Kidney glomerular epithelial cell (primary cell): ENCODE results near the gene SERPINB10.

Experiments
- DNase-seq: peaks from one replicate; lab custom pipeline; 2025; lab: John Stamatoyannopoulos, UW

The SERPINB10 gene

DNA sequence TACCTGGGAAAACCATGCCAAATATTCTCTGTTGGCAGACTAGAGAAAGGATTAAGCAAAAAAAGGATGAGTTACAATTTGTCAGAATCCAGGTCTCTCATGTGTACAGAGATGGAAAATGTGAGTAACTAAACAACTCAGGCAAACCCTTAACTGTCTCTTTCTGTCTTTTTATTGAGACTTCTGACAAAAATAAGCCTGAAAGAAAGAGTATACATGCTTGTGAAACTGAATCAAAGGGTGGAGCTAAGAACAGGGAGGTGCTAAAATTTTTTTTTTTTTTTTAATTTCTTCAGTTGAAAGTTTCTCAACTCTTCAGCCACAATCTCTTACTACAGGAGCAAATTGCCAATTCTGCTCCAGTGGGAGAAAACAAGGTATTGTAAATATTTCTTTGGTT, at the start of gene SERPINB10:
SERPINB10 (plus strand) TSS at position 295 of the 400 bp plus-strand sequence. CDS start 7,553 bp downstream, outside the sequence.
- no peak for DNase-seq

- no peak for DNase-seq
These were observed 49.3 kb upstream of the SERPINB10 start for GRCh38 chr18:63858456-63858855.

DNA sequence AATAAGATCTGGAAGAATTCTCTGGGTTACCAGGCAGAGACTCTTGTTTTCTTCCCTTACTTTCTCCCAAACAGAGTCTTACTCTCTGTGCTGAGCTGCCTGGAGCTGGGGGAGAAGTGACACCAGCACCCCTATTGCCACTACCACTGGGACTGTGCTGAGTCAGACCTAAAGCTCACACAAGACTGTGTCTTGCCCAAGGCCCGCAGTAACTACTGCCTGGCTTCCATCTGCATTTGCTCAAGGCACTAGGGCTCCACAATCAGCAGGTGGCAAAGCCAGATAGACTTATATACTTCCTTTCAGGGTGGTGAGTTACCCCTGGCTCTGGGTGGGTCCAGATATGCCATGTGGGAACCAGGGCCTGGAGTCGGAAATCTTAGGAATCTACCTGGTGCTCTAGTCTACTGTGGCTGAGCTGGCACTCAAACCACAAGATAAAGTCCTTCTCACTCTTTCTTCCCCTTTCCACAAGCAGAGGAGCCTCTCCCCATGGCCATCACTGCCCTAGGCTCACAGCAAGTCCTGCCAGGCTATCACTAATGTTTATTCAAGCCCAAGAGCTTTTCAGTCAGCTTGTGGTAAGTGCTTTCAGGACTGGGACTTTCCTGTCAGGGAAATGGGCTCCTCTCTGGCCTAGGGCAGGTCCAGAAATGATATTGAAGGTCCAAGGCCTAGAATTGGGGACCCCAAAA, 47.8 kb upstream of the SERPINB10 start:
- no peak for DNase-seq

DNA sequence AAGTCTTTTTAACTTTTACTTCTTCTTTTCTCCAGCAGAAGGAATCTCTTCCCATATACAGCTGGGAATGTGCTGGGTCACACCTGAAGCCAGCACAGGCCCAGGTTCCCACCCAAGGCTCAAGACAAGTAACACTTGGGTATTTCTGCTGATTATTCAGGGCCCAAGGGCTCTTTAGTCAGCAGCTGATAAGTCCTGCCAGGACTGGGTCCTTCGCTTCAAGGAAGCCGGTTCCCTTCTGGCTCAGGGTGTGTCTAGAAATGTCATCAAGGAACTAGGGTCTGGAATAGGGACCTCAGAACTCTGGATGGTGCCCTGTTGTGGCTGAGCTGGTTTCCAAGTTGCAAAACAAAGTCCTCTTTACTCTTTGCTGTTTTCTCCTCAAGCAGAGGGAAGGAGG, 47.2 kb upstream of the SERPINB10 start:
- no peak for DNase-seq

- no peak for DNase-seq
These were observed 40.2 kb upstream of the SERPINB10 start for GRCh38 chr18:63867368-63868125.

GRCh38 chr18:63868546-63868945, 39.2 kb upstream of the SERPINB10 start:
- no peak for DNase-seq

DNA sequence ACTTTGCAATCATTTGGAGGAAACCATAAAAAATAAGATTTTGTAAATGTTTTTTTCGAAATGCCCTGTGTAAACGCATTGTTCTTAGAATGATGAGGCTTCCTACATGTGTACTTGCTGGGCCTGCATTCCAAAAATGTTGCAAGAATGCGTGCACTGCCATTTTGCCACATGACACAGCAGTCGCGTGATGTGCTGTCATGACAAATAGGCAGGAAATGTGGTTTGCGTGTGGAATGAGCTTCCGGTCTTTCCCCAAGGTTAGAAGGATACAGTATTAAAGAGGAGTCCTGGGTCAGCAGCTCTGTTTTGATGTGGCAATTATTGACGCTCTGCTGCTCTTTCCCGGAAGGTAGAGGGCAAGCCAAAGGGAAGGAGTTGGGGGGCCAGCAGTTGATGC, 38.4 kb upstream of the SERPINB10 start:
- DNase-seq: no peak

GRCh38 chr18:63869851-63870250, 37.9 kb upstream of the SERPINB10 start:
- DNase-seq: no peak

GRCh38 chr18:63871836-63872235, 35.9 kb upstream of the SERPINB10 start:
- DNase-seq: no peak

GRCh38 chr18:63872586-63872985, 35.2 kb upstream of the SERPINB10 start:
- no peak for DNase-seq

- DNase-seq: no peak
These were observed 29.4 kb upstream of the SERPINB10 start for GRCh38 chr18:63878343-63878742.

GRCh38 chr18:63878925-63879324, 28.8 kb upstream of the SERPINB10 start:
- DNase-seq: no peak

DNA sequence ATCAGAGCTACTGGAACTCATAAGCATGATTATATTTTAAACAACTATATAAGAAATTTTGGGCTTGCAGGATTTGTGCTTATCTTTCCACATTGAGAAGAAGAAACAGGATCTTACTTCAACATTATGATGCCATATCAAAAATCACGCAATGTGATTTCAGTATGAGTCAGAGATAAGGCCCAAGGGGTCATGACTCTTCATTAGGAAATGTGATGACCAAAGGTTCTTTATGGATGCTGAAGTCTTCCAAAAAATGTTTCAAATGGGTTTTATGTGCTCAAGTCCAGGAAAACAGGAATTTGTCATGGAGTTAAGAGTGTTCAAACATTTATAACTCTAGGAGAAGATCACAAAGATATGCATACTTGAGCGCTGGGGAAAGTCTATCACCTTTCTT, 28.0 kb upstream of the SERPINB10 start:
- DNase-seq: no peak

DNA sequence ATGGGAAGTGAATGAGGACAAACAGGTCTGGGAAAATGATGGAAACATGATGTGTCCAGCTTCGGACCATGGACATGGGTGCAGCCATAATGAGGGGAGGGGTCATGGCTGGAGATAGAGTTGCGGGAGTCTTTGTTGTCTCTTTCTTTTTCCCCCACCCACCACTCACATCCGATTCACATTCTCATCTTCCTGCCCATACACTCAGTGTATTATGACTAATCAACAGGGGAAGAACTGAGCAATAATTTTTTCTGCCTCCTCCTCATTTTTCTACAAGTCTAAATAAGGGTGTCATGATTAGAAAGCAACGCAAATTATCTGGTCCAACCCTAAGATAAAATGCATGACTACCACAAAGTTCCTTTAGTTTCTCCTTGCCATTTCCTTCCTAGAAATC, 25.9 kb upstream of the SERPINB10 start:
- no peak for DNase-seq

DNA sequence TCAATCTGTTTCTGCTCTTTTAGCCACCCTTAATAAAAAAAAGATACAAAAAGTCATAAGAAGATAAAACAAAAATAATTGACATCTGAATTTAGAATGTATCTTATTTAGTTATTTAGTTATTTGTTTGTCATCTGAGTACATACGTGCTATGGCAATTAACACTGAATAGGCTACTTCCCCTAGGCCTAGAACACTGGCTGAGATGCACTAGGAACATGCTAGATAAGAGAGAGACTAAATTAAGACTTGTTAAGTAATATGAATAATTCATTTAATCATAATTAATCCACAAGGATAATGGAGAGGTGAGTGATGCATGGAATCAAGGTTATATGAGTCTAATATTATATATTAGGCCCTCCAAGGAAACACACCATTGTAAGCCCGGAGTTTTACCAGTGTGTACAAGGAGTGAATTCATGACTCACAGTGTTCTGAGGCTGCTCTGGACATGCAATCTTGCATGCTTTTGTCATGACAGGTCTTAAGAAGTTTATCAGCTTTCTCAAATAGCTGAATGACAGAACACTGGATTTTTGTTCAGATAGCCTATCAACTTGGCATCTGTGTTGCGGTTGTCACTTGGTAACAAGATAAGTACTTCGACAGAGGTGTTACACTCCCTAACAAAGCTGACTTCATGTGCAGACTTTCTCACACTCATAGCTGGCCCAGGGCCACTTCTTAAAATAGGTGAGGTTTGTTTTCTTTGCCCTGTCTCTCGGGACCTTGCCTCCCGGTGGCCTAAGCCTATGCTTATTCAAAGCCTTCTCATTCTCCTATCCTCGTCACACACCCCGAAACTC, 25.2 kb upstream of the SERPINB10 start:
- peak; percentile 50 for DNase-seq

DNA sequence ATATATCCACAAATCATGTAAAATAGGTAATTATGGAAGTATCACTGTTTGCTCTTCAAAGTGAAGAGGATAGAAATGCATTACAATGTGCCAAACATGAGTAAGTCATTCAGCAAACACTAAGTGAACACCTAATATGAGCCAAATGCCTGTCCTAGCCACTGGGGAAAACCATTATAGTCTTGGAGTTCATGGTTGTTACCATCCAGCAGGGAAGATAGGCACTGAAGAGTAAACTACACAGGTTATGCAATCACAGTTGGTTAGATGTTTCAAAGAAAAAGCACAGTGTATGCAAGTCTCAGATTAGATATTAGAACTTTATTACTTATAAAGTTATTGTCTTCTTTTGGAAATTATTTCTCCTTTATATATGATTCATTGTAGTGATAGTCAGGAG, 24.1 kb upstream of the SERPINB10 start:
- DNase-seq: no peak

DNA sequence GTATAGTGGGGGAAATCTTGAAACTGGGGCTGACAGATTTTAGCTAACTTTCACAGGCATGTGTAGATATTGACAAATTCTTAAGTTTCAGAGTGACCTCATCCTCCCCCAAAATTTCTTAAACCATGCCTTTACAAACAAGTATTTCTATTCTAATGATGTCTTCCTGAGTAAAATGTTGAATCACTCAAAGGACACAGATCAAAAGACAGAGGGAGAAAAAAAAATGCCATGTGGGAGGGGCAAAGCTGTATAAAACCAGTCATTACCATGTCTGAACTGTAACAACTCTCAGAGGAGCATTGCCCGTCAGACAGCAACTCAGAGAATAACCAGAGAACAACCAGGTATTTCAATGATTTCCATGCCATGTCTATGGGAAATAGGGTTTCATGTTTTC, 20.3 kb upstream of the SERPINB10 start, which contains the start of gene SERPINB2:
SERPINB2 (plus strand) TSS at position 282 of the 400 bp plus-strand sequence. CDS start 3,740 bp downstream, outside the sequence.
- DNase-seq: no peak

- DNase-seq: no peak
These were observed 19.1 kb upstream of the SERPINB10 start for GRCh38 chr18:63888470-63889190.

DNA sequence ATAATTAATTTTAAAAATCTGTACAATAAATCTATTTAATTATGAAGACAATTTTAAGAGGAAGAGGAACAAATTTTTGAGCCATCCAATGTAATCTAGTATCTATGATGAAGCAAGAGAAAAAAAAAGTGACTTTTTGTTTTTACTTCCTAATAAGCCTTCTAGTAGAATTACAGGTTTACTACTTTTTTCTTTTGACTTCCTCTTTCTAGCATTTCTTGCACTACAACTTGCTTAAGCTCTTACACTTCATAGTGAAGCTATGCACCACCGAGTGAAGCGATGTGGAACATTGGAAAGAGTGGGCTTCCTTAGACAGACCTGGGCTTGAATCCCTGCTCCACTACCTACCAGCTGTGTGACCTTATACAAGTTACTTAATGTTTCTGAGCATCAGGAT, 18.1 kb upstream of the SERPINB10 start:
- DNase-seq: no peak

DNA sequence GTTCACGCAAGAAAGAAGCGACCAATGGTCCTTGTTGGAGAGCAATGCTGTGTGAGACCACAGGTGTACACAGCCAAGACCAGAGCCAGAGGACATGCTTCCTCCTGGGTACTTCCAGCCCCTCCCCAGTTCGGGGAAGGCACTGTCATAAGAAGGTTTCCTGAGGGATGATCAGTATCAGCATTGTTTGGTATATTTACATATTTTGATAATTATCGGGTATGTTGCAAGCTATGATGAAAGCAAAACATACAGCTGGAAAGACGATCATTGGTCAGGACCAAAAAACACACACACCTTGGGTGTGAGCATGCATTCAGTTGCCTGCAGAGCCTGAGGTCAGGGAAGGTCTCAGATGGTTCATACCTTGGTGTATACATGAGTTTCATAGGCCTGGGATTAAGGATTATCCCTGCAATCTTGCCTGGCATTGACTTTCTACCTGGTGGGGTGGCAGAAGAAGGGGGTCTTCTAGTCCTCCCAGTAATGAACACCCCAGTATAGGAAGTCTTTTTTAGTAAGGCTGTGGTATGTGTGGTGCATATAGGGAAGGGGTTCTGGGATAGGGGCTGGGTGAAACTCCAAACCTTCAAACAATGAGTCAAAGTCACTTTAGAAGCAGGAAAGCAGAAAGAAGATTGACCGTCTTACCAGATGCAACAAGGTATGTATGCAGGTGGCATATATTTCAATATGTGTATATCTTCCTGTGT, 17.4 kb upstream of the SERPINB10 start:
- DNase-seq: no peak

DNA sequence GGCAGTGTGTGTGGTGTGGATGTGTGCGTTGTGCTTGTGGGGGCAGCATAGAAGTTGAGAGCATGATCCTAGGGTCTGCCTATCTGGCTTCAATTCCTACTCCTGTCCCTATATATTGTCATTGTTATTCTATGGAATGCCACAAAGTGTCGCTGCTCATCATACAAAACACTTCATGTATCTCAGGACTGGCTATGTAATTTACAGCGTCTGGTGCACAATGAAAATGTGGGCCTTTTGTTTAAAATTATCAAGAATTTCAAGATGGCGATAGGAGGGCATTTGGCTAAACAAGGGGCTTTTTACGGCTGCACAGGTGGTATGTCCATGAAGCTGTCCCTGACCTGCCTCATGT, 16.8 kb upstream of the SERPINB10 start:
- no peak for DNase-seq
